ENCODE data around the gene LSAMP. TPM values are rescaled to one million over a fixed set of nuclear protein-coding genes. Genes with fewer than 3 reads are reported as not detected.

LSAMP gene
- total RNA-seq, 1 donor from 2014 or later, result 18.0 TPM

GRCh38 chr3:115822579-115822978 lies 622.7 kb downstream of the LSAMP start:
- Histone ChIP-seq H4K20me1 (ENCODE audit: low read depth) (no peaks in the 10 kb centered on the region), H3K9ac (no peak overlapping the region), H3F3A (ENCODE audit: low read depth) (no peaks in the 10 kb centered on the region)

GRCh38 chr3:115819785-115820384 lies 625.4 kb downstream of the LSAMP start:
- Histone ChIP-seq H3F3A (ENCODE audit: low read depth) (no peaks in the 10 kb centered on the region), H3K4me3 (no peak overlapping the region), H3K79me2 (ENCODE audit: low read depth) (no peaks in the 10 kb centered on the region), H4K20me1 (ENCODE audit: low read depth) (no peaks in the 10 kb centered on the region), H3K27me3 (no peaks in the 10 kb centered on the region), H3K27ac (no peak overlapping the region), H3K9me3 (ENCODE audit: low read depth) (no peaks in the 10 kb centered on the region), H3K36me3 (no peaks in the 10 kb centered on the region), H3K4me2 (no peak overlapping the region), H2AFZ (replicated peaks) (no peak overlapping the region), H3K4me1 (no peaks in the 10 kb centered on the region), H3K9ac (no peak overlapping the region)
- peak; percentile 89 for DNase-seq (ENCODE audit: low spot score)
- TF ChIP-seq EZH2 (IDR thresholded peaks at IDR 0.05) (no peak), EZH2phosphoT487 (IDR thresholded peaks at IDR 0.05) (no peak)
- TF ChIP-seq, protein P1, sequence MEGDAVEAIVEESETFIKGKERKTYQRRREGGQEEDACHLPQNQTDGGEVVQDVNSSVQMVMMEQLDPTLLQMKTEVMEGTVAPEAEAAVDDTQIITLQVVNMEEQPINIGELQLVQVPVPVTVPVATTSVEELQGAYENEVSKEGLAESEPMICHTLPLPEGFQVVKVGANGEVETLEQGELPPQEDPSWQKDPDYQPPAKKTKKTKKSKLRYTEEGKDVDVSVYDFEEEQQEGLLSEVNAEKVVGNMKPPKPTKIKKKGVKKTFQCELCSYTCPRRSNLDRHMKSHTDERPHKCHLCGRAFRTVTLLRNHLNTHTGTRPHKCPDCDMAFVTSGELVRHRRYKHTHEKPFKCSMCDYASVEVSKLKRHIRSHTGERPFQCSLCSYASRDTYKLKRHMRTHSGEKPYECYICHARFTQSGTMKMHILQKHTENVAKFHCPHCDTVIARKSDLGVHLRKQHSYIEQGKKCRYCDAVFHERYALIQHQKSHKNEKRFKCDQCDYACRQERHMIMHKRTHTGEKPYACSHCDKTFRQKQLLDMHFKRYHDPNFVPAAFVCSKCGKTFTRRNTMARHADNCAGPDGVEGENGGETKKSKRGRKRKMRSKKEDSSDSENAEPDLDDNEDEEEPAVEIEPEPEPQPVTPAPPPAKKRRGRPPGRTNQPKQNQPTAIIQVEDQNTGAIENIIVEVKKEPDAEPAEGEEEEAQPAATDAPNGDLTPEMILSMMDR (IDR thresholded peaks at IDR 0.05), result peak; percentile 100
- no peaks in the 10 kb centered on the region for H3K4me1 Mint-ChIP-seq
- no peak overlapping the region for H3K4me3 Mint-ChIP-seq
- H3K27me3 Mint-ChIP-seq (ENCODE audit: insufficient read depth, low read depth), result peaks cover under 1% of the 10 kb centered on the region
- no peak overlapping the region for H3K27ac Mint-ChIP-seq
- no peaks in the 10 kb centered on the region for H3K36me3 Mint-ChIP-seq
- H3K9me3 Mint-ChIP-seq, result no peaks in the 10 kb centered on the region

More at GRCh38 chr3:115822579-115822978, 622.7 kb downstream of the LSAMP start:
- no peaks in the 10 kb centered on the region for H3K36me3 ChIP-seq
- no peak overlapping the region for H3K4me3 ChIP-seq
- H3K27ac Mint-ChIP-seq, result no peak overlapping the region
- no peak overlapping the region for H3K27ac ChIP-seq
- TF ChIP-seq EZH2phosphoT487 (IDR thresholded peaks at IDR 0.05), result no peak
- no peak for TF ChIP-seq EZH2 (IDR thresholded peaks at IDR 0.05)
- TF ChIP-seq, protein P1 (IDR thresholded peaks at IDR 0.05), result no peak
- H3K27me3 Mint-ChIP-seq (ENCODE audit: insufficient read depth, low read depth), result no peaks in the 10 kb centered on the region
- no peaks in the 10 kb centered on the region for H3K36me3 Mint-ChIP-seq
- no peaks in the 10 kb centered on the region for H3K9me3 ChIP-seq (ENCODE audit: low read depth)
- H3K27me3 ChIP-seq, result no peaks in the 10 kb centered on the region
- no peaks in the 10 kb centered on the region for H3K79me2 ChIP-seq (ENCODE audit: low read depth)
- H3K4me2 ChIP-seq, result no peak overlapping the region
- H2AFZ ChIP-seq (replicated peaks), result no peak overlapping the region
- no peaks in the 10 kb centered on the region for H3K4me1 Mint-ChIP-seq
- no peaks in the 10 kb centered on the region for H3K9me3 Mint-ChIP-seq
- DNase-seq (ENCODE audit: low spot score), result no peak
- H3K4me3 Mint-ChIP-seq, result no peak overlapping the region
- no peaks in the 10 kb centered on the region for H3K4me1 ChIP-seq

DNA sequence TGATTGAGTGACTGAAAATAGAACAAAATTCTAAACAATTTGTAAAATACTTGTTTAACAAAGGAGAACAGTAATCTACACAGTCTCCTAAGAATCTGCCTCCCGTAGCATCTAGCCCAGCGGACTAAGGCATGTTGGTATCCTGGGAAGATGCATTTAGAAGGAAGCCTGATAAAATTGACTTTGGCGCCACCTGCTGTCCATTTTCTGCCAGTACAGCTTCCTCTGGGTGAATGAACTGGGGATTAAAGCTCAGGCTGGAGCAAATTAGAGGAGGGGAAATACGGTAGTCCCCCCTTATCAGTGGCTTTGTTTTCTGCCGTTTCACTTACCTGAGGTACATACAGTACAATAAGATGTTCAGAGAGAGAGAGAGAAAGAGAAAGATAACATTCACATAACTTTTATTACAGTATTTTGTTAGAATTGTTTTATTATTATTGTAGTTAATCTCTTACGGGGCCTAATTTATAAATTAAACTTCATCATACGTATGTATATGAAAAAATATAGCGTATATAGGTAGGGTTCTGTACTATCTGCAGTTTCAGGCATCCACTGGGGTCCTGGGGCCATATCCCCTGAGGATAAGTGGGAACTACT lies 630.4 kb downstream of the LSAMP start:
- H3K27me3 ChIP-seq, result no peaks in the 10 kb centered on the region
- Mint-ChIP-seq H3K27me3 (ENCODE audit: insufficient read depth, low read depth) (peaks cover 2% of the 10 kb centered on the region), H3K36me3 (no peaks in the 10 kb centered on the region), H3K4me1 (no peaks in the 10 kb centered on the region), H3K9me3 (no peaks in the 10 kb centered on the region), H3K27ac (no peak overlapping the region), H3K4me3 (no peak overlapping the region)
- H3K9ac ChIP-seq, result no peak overlapping the region
- H4K20me1 ChIP-seq (ENCODE audit: low read depth), result no peaks in the 10 kb centered on the region
- H3K36me3 ChIP-seq, result no peaks in the 10 kb centered on the region
- H3K27ac ChIP-seq, result no peak overlapping the region
- peak; percentile 81 for DNase-seq (ENCODE audit: low spot score)
- H3K79me2 ChIP-seq (ENCODE audit: low read depth), result no peaks in the 10 kb centered on the region
- no peaks in the 10 kb centered on the region for H3K4me1 ChIP-seq
- no peak overlapping the region for H3K4me3 ChIP-seq
- no peak overlapping the region for H3K4me2 ChIP-seq
- H3K9me3 ChIP-seq (ENCODE audit: low read depth), result no peaks in the 10 kb centered on the region
- no peaks in the 10 kb centered on the region for H3F3A ChIP-seq (ENCODE audit: low read depth)
- TF ChIP-seq EZH2phosphoT487 (IDR thresholded peaks at IDR 0.05) (no peak), EZH2 (IDR thresholded peaks at IDR 0.05) (no peak)
- TF ChIP-seq, protein P1 (IDR thresholded peaks at IDR 0.05), result peak; percentile 97
- no peak overlapping the region for H2AFZ ChIP-seq (replicated peaks)

Data from neural progenitor cell (in vitro differentiated cells).